ENCODE measurements around the gene RECQL. TPM values are rescaled to one million over a fixed set of nuclear protein-coding genes. Genes with fewer than 3 reads are reported as not detected.

RECQL gene
- total RNA-seq, 2 experiments from 2014 or later: 81.0 to 87.9 TPM

DNA sequence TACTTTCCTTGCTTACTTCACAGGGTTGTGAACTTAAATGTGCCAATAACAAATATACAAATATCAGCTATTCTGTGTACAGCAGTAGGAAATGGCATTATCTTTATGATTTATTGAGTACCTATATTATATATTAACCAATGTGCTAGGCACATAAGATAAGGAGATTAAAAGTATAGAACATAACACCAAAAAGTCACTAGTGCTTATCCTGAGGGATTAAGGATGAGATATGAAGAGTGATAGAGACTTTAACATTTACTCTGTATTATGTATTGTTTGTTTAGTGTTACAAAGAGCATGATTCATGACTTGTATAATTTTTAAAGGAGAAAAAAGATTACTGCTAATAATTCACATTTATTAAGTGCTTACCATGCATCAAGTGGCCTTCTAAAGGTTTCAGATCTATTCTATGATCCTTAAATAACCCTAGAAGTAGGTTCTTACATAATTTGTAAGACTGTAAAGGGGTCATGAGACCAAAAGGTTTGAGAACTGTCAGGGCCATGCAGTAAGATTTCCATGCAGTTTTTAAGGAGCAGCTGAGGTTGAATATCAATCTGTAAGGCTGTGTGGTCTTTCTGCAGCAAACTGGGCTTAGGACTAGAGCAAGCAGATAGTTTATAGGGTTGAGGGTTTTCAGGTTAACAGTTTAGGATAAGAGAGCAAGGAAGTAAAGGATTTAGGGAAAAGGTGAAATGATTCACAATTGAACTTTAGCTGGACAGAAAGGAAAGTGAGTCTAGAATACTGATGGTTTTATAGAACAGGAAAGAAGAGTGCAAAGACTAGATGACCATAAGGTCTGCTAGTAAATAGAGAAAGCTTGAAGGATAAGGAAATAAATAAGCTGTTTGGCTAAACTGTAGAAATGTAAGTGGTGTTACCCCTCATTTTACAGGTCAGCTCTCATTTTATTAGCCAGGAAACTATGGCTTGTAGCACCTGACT is 57.0 kb downstream of the RECQL start:
- no peak for DNase-seq
- CTCF ChIA-PET: interaction anchor here (1.3 kb wide), 1 partner anchor 11 kb away, joined by 4 read pairs; no protein-coding TSS in a partner anchor
- ATAC-seq: no peak
- TF ChIP-seq, protein P1, sequence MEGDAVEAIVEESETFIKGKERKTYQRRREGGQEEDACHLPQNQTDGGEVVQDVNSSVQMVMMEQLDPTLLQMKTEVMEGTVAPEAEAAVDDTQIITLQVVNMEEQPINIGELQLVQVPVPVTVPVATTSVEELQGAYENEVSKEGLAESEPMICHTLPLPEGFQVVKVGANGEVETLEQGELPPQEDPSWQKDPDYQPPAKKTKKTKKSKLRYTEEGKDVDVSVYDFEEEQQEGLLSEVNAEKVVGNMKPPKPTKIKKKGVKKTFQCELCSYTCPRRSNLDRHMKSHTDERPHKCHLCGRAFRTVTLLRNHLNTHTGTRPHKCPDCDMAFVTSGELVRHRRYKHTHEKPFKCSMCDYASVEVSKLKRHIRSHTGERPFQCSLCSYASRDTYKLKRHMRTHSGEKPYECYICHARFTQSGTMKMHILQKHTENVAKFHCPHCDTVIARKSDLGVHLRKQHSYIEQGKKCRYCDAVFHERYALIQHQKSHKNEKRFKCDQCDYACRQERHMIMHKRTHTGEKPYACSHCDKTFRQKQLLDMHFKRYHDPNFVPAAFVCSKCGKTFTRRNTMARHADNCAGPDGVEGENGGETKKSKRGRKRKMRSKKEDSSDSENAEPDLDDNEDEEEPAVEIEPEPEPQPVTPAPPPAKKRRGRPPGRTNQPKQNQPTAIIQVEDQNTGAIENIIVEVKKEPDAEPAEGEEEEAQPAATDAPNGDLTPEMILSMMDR (IDR thresholded peaks at IDR 0.05): no peak
- POLR2A ChIA-PET: interaction anchor here (1.2 kb wide), 1 partner anchor 58 kb away, joined by 4 read pairs; no protein-coding TSS in a partner anchor
- peaks cover 43% of the 10 kb centered on the region for H3K36me3 Mint-ChIP-seq (ENCODE audit: low read depth)
- intact Hi-C loops (cut with micrococcal nuclease): no loop called here
- H3K4me3 Mint-ChIP-seq: no peak overlapping the region
- H3K9me3 Mint-ChIP-seq: no peaks in the 10 kb centered on the region
- peaks cover 27% of the 10 kb centered on the region for H3K4me1 Mint-ChIP-seq (ENCODE audit: low read depth)
- H3K27me3 Mint-ChIP-seq: no peaks in the 10 kb centered on the region
- H3K27ac Mint-ChIP-seq: peak overlapping the region; percentile 46

DNA sequence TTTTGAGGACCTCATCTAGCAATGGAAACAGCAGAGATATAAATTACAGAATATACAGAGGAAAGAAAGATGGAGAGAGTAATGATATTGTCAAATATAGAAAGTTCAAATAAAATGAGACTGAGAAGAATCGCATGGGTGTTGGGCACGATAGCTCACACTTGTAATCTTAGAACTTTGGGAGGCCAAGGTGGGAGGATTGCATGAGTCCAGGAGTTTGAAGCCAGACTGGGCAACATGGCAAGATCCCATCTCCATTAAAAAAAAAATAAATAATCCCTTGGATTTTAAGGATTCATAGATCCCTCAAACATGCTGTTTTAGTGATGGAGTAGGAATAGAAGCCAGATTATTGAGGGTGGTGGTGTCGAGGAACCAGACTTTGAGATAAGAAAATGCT is 62.1 kb downstream of the RECQL start:
- peak overlapping the region; percentile 91 for H3K4me3 Mint-ChIP-seq
- CTCF ChIA-PET: interaction anchor here (0.9 kb wide), 1 partner anchor 218 kb away, joined by 3 read pairs; the partner anchor contains the start of gene LDHB
- H3K4me1 Mint-ChIP-seq (ENCODE audit: low read depth): peaks cover 37% of the 10 kb centered on the region
- intact Hi-C loops (cut with micrococcal nuclease): loop anchor here (5.0 kb wide), 1 partner anchor 63 kb away; the partner anchor contains the start of genes GOLT1B and RECQL
- H3K9me3 Mint-ChIP-seq: no peaks in the 10 kb centered on the region
- no peak for DNase-seq
- H3K27ac Mint-ChIP-seq: peak overlapping the region; percentile 97
- TF ChIP-seq, protein P1 (IDR thresholded peaks at IDR 0.05): no peak
- H3K27me3 Mint-ChIP-seq: no peaks in the 10 kb centered on the region
- H3K36me3 Mint-ChIP-seq (ENCODE audit: low read depth): peaks cover 26% of the 10 kb centered on the region
- POLR2A ChIA-PET: interaction anchor here (2.4 to 2.5 kb wide), 2 partner anchors 12 to 16 kb away, joined by 13 to 18 read pairs; no protein-coding TSS in a partner anchor
- ATAC-seq: no peak

DNA sequence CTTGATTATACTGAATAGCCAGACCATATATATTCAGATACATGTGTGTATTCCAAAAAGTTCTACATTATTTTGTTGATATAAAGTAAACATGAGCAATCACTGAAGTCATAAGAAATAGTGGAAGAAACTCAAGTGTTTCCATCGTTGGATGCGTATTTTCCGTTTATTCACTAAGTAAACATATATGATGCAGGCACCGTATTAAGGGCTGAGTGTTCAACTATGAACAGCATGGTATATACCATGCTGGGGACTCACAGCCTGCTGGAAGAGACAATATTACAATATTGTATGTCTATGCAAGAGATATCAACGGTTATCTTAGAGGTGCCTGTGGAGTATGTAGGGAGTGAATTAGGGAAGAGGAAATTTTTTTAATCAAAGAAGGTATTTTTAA is 62.8 kb downstream of the RECQL start:
- DNase-seq (no peak), ATAC-seq (no peak)
- peaks cover 35% of the 10 kb centered on the region for H3K4me1 Mint-ChIP-seq (ENCODE audit: low read depth)
- peak overlapping the region; percentile 91 for H3K4me3 Mint-ChIP-seq
- TF ChIP-seq, protein P1 (IDR thresholded peaks at IDR 0.05): no peak
- ChIA-PET CTCF (interaction anchor here (0.9 to 1.2 kb wide), 2 partner anchors 12 to 219 kb away, joined by 3 to 4 read pairs; partner anchors contain the start of gene LDHB), POLR2A (interaction anchor here (1.2 to 2.7 kb wide), 4 partner anchors 13 to 63 kb away, joined by 3 to 18 read pairs (median 10); partner anchors contain the start of genes GOLT1B and RECQL)
- no peaks in the 10 kb centered on the region for H3K27me3 Mint-ChIP-seq
- H3K36me3 Mint-ChIP-seq (ENCODE audit: low read depth): peaks cover 23% of the 10 kb centered on the region
- intact Hi-C loops (cut with micrococcal nuclease): loop anchor here (5.0 kb wide), 1 partner anchor 64 kb away; the partner anchor contains the start of genes GOLT1B and RECQL
- no peaks in the 10 kb centered on the region for H3K9me3 Mint-ChIP-seq
- H3K27ac Mint-ChIP-seq: peak overlapping the region; percentile 97

DNA sequence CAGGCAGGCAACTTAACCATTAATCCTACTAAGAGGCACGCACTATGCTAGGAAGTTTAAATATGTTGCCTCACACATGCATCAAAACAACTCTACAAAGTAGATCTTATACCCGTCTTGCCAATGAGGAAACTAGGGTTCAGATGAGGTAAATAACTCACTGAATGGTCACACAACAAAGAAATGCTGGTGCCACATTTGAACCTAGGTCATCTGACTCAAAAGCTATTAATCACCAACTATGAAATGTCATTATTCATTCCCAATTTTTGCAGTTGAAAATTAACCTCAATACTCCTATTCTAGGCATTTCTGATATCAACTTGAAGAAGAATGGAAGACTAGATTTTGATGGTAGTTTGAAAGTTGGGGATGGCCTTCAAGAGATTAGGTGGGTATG is 66.7 kb downstream of the RECQL start:
- Mint-ChIP-seq H3K27me3 (no peaks in the 10 kb centered on the region), H3K4me1 (ENCODE audit: low read depth) (peaks cover 16% of the 10 kb centered on the region), H3K4me3 (no peak overlapping the region), H3K36me3 (ENCODE audit: low read depth) (peaks cover 4% of the 10 kb centered on the region), H3K27ac (no peak overlapping the region), H3K9me3 (no peaks in the 10 kb centered on the region)
- TF ChIP-seq, protein P1 (IDR thresholded peaks at IDR 0.05): no peak
- ChIA-PET CTCF (no interaction called here), POLR2A (interaction anchor here (1.2 kb wide), 1 partner anchor 1110 kb away, joined by 3 read pairs; no protein-coding TSS in a partner anchor)
- no peak for DNase-seq
- intact Hi-C loops (cut with micrococcal nuclease): loop anchor here (5.0 kb wide), 1 partner anchor 68 kb away; the partner anchor contains the start of genes GOLT1B and RECQL
- ATAC-seq: no peak
